SU-DHL-6 (cell line): ENCODE data around the gene TMCO4.

ENCODE experiments used
- H2AFZ ChIP-seq: fragments of 200-600 bp; sonication (generic); 2 replicates; pipeline ENCODE4 v1.6.1; 2014; ENCODE audit warnings: low read depth, mild to moderate bottlenecking, moderate library complexity, mixed read lengths, antibody characterized with exemption, low read length; ENCODE audit not compliant: severe bottlenecking
- H3F3A ChIP-seq: fragments of 200-600 bp; shearing (Covaris generic); 2 replicates; pipeline ENCODE4 v1.6.0; 2016; ENCODE audit warnings: antibody characterized with exemption, mild to moderate bottlenecking; ENCODE audit not compliant: insufficient read depth
- H3K27ac ChIP-seq: fragments of 200-600 bp; sonication (generic); 2 replicates; pipeline ENCODE4 v1.5.1; 2016; ENCODE audit warnings: low read depth, mild to moderate bottlenecking, low read length, moderate library complexity, mixed read lengths
- H3K27me3 ChIP-seq: fragments of 200-600 bp; sonication (generic), shearing (Covaris generic); 2 replicates; pipeline ENCODE4 v1.6.0; 2014; ENCODE audit warnings: mild to moderate bottlenecking, low read length
- H3K36me3 ChIP-seq: fragments of 200-600 bp; sonication (generic); 2 replicates; pipeline ENCODE4 v1.6.1; 2014; ENCODE audit warnings: mild to moderate bottlenecking, low read length, mixed read lengths
- H3K4me2 ChIP-seq: fragments of 300-600, 200-600 bp; shearing (Covaris generic), sonication (generic); 2 replicates; pipeline ENCODE4 v1.6.0; 2014; ENCODE audit warnings: low read length, low read depth, mild to moderate bottlenecking; ENCODE audit not compliant: poor library complexity, severe bottlenecking
- H3K4me3 ChIP-seq: fragments of 200-600 bp; sonication (generic); 2 replicates; pipeline ENCODE4 v1.5.1; 2014; ENCODE audit warnings: antibody characterized with exemption, low read length, mild to moderate bottlenecking, mixed read lengths; ENCODE audit not compliant: insufficient read depth, poor library complexity, severe bottlenecking
- H3K79me2 ChIP-seq: fragments of 200-600 bp; sonication (generic); 2 replicates; pipeline ENCODE4 v1.6.1; 2014; ENCODE audit warnings: mild to moderate bottlenecking, low read length, moderate library complexity; ENCODE audit not compliant: insufficient read depth
- H3K9ac ChIP-seq: fragments of 200-600 bp; sonication (generic); 2 replicates; pipeline ENCODE4 v1.7.0; 2014; ENCODE audit warnings: mild to moderate bottlenecking, low read length
- H3K9me2 ChIP-seq: fragments of 200-600 bp; sonication (generic); replicated peaks from 2 replicates; pipeline ENCODE4 v1.6.1; 2014; ENCODE audit warnings: low read length; ENCODE audit not compliant: insufficient read depth
- H3K9me3 ChIP-seq: fragments of 200-600 bp; sonication (generic); 2 replicates; pipeline ENCODE4 v1.6.1; 2014; ENCODE audit warnings: low read length, mixed read lengths; ENCODE audit not compliant: insufficient read depth
- H4K20me1 ChIP-seq: fragments of 200-600 bp; sonication (generic); 2 replicates; pipeline ENCODE4 v1.6.1; 2014; ENCODE audit warnings: low read depth, mild to moderate bottlenecking, antibody characterized with exemption, low read length, moderate library complexity, mixed read lengths
- CTCF ChIP-seq: fragments of 200-600 bp; sonication (generic); IDR thresholded peaks from one replicate; pipeline ENCODE4 v1.5.1; 2017; ENCODE audit warnings: antibody characterized with exemption, mild to moderate bottlenecking, low read length, moderate library complexity; ENCODE audit not compliant: insufficient read depth, poor library complexity, severe bottlenecking
- EZH2phosphoT487 ChIP-seq: fragments of 200-600 bp; sonication (generic), shearing (Covaris generic); conservative IDR thresholded peaks from 2 replicates; pipeline ENCODE4 v1.6.1; 2018; ENCODE audit warnings: mild to moderate bottlenecking, antibody characterized with exemption, low read length, moderate library complexity, mixed read lengths

TMCO4 gene

DNA sequence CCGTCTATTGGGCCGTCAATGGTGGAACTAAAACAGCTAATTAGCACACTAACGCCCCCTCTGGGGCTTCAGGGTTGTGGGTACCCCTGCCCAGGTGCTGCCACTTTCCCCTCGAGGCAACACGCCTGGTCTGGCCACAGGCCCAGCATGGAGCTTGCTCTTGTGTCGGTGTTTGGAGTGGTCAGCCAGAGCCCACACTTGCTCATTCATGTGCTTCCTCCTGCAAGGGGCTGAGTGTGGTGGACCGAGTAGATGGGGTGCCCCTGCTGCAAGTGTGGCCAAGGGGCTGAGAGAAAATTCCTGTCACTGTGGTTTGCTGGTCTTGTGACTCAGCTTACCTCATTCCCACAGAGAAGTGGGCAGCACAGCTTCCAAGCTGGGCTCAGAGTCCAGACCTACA lies 109.4 kb downstream of the TMCO4 start:
- Histone ChIP-seq H4K20me1 (no peaks in the 10 kb centered on the region), H2AFZ (no peak overlapping the region), H3K9me3 (peaks cover 16% of the 10 kb centered on the region; the same call in 1 of the 2 replicates), H3K9me2 (no peaks in the 10 kb centered on the region), H3F3A (no peaks in the 10 kb centered on the region), H3K9ac (no peak overlapping the region), H3K4me3 (no peak overlapping the region), H3K36me3 (no peaks in the 10 kb centered on the region), H3K79me2 (no peaks in the 10 kb centered on the region), H3K27ac (no peak overlapping the region), H3K4me2 (no peak overlapping the region), H3K27me3 (no peaks in the 10 kb centered on the region)
- TF ChIP-seq EZH2phosphoT487 (no peak), CTCF (no peak)

DNA sequence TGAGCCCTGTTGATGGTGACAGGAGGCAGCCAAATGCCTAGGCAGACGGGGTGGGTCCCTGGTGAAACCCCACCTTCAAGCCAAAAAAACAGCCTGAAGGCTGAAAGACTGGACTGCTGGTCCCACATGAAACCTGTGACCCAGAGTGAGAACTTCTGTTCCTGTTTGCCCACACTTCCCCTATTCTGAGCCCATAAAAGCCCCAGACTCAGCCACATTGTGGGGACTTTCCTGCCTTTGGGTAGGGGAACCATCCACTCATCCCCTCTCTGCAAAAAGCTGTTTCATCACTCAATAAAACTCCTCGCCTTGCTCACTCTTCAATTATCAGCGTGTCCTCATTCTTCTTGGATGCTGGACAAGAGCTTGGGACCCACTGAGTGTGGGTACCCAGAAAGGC lies 109.9 kb downstream of the TMCO4 start:
- Histone ChIP-seq H3F3A (no peaks in the 10 kb centered on the region), H3K27ac (no peak overlapping the region), H3K9me2 (no peaks in the 10 kb centered on the region), H3K27me3 (no peaks in the 10 kb centered on the region), H3K4me2 (no peak overlapping the region), H3K36me3 (no peaks in the 10 kb centered on the region), H3K79me2 (no peaks in the 10 kb centered on the region), H2AFZ (no peak overlapping the region), H4K20me1 (no peaks in the 10 kb centered on the region), H3K9me3 (peaks cover 16% of the 10 kb centered on the region; the same call in 1 of the 2 replicates), H3K4me3 (no peak overlapping the region), H3K9ac (no peak overlapping the region)
- TF ChIP-seq EZH2phosphoT487 (no peak), CTCF (no peak)

GRCh38 chr1:19689085-19689757 lies 110.5 kb downstream of the TMCO4 start:
- H3K9me3 ChIP-seq: peaks cover 16% of the 10 kb centered on the region; the same call in 1 of the 2 replicates
- no peak overlapping the region for H3K9ac ChIP-seq
- H2AFZ ChIP-seq: no peak overlapping the region
- H3K36me3 ChIP-seq: no peaks in the 10 kb centered on the region
- no peak overlapping the region for H3K27ac ChIP-seq
- H3F3A ChIP-seq: no peaks in the 10 kb centered on the region
- no peaks in the 10 kb centered on the region for H4K20me1 ChIP-seq
- H3K9me2 ChIP-seq: no peaks in the 10 kb centered on the region
- H3K79me2 ChIP-seq: no peaks in the 10 kb centered on the region
- no peak overlapping the region for H3K4me3 ChIP-seq
- H3K27me3 ChIP-seq: no peaks in the 10 kb centered on the region
- TF ChIP-seq CTCF (no peak), EZH2phosphoT487 (no peak)
- H3K4me2 ChIP-seq: no peak overlapping the region
